ENCODE results near the gene EPC1.

EPC1 gene

DNA sequence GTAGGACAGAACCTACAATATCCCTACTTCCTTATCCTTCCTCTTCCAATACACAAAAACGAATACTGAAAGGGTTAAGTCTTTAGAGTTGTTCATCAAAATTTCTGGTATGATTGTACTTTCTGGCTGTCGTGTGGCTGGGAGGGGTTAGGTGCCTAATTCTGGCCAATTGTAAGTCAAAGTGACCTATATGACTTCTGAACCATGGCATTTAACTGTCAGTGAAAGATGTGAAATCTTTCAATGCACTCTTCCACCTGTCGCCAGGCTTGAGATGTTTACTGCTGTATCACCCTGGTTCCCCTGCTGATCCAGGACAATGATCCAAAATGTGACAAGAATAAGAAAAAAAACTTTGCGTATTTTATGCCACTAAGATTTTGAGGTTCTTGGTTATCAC lies 20.8 kb downstream of the EPC1 start:
- no peak overlapping the region for H3K27ac ChIP-seq
- DNase-seq (ENCODE audit: low spot score) = no peak
- H3K4me3 ChIP-seq = no peak overlapping the region
- TF ChIP-seq, protein P1, sequence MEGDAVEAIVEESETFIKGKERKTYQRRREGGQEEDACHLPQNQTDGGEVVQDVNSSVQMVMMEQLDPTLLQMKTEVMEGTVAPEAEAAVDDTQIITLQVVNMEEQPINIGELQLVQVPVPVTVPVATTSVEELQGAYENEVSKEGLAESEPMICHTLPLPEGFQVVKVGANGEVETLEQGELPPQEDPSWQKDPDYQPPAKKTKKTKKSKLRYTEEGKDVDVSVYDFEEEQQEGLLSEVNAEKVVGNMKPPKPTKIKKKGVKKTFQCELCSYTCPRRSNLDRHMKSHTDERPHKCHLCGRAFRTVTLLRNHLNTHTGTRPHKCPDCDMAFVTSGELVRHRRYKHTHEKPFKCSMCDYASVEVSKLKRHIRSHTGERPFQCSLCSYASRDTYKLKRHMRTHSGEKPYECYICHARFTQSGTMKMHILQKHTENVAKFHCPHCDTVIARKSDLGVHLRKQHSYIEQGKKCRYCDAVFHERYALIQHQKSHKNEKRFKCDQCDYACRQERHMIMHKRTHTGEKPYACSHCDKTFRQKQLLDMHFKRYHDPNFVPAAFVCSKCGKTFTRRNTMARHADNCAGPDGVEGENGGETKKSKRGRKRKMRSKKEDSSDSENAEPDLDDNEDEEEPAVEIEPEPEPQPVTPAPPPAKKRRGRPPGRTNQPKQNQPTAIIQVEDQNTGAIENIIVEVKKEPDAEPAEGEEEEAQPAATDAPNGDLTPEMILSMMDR (IDR thresholded peaks at IDR 0.05) = no peak

GRCh38 chr10:32323051-32323450 lies 23.9 kb downstream of the EPC1 start:
- TF ChIP-seq, protein P1 (IDR thresholded peaks at IDR 0.05) = no peak
- Histone ChIP-seq H3K4me3 (no peak overlapping the region), H3K27ac (no peak overlapping the region)
- no peak for DNase-seq (ENCODE audit: low spot score)

- DNase-seq (ENCODE audit: low spot score) = no peak
- no peak overlapping the region for H3K4me3 ChIP-seq
- TF ChIP-seq, protein P1 (IDR thresholded peaks at IDR 0.05) = no peak
- no peak overlapping the region for H3K27ac ChIP-seq
These were observed 25.8 kb downstream of the EPC1 start for GRCh38 chr10:32321016-32321631.

GRCh38 chr10:32318476-32318896 lies 28.5 kb downstream of the EPC1 start:
- Histone ChIP-seq H3K4me3 (peak overlapping the region; percentile 5), H3K27ac (peak overlapping the region in 1 of 2 donors; percentile 26)
- TF ChIP-seq, protein P1 (IDR thresholded peaks at IDR 0.05) = no peak
- DNase-seq (ENCODE audit: low spot score) = no peak

GRCh38 chr10:32317795-32318357 lies 29.1 kb downstream of the EPC1 start:
- DNase-seq (ENCODE audit: low spot score) = no peak
- TF ChIP-seq, protein P1 (IDR thresholded peaks at IDR 0.05) = no peak
- H3K27ac ChIP-seq = peak overlapping the region in 1 of 2 donors; percentile 26
- H3K4me3 ChIP-seq = no peak overlapping the region

GRCh38 chr10:32315424-32315823 lies 31.5 kb downstream of the EPC1 start:
- no peak overlapping the region for H3K27ac ChIP-seq
- TF ChIP-seq, protein P1 (IDR thresholded peaks at IDR 0.05) = no peak
- peak overlapping the region; percentile 3 for H3K4me3 ChIP-seq
- DNase-seq (ENCODE audit: low spot score) = no peak

DNA sequence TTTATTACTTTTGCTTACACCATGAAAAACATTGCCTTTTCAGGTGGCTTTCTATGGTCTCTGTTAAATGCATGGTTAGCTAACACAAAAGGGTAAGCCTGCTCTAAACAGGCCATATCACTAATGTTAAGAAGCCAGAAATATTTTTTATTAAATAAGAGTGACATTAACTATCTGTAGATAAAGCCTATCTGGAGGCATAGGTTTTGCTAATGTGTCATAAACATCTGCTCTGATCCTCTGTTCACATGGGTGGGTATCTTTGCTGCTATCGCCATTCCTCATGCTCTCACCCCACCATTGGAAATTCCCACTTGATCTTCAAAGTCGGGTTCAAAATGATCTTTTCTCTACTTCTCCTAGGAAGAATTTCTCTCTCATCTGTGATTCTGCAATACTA lies 32.4 kb downstream of the EPC1 start:
- H3K27ac ChIP-seq = no peak overlapping the region
- H3K4me3 ChIP-seq = no peak overlapping the region
- DNase-seq (ENCODE audit: low spot score) = no peak
- TF ChIP-seq, protein P1 (IDR thresholded peaks at IDR 0.05) = no peak

All from coronary artery (tissue), 2 donors.